ENCODE data around the gene SNX6. TPM values are rescaled to one million over a fixed set of nuclear protein-coding genes. Genes with fewer than 3 reads are reported as not detected.

SNX6 gene
- total RNA-seq, 1 experiment from 2014 or later: 73.4 TPM

DNA sequence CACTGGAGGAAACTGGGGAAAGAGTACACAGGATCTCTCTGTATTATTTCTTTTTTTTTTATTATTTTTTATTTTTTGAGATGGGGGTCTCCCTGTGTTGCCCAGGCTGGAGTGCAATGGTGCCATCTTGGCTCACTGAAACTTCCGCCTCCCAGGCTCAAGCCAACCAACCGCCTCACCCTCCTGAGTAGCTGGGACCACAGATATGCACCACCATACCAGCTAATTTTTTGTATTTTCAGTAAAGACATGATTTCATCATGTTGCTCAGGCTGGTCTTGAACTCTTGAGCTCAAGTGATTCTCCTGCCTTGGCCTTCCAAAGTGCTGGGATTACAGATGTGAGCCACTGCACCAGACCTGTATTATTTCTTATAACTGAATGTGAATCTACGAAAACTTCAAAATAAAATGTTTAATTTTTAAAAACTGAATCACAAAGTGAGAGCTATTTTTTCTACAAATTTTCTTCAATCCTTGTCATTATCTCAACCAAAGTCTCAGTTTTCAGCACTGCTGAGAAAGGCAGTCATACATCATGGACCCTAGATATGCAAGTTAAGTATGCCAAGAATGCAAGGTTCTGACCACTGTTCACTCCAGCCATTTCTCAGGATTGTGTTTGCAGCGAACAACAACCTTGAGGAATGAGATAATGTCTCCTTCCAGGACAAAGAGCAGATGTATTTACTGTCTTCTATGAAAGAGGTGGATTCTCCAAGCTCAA is 92.8 kb downstream of the SNX6 start:
- no peak for DNase-seq (ENCODE audit: low read depth, low spot score)
- H2AFZ ChIP-seq (ENCODE audit: low read depth, low read length, poor library complexity, severe bottlenecking): no peak overlapping the region
- no peak overlapping the region for H3K4me3 ChIP-seq (replicated peaks in 1 of 2; ENCODE audit: low read depth in 1 of 2, low read length in 2 of 2)
- H3K9me3 ChIP-seq (ENCODE audit: control insufficient read depth in 1 of 2, insufficient read depth in 1 of 2, low read depth in 1 of 2, low read length in 2 of 2): no peaks in the 10 kb centered on the region
- H4K20me1 ChIP-seq (ENCODE audit: insufficient read depth): no peaks in the 10 kb centered on the region
- ChIA-PET RAD21 (ENCODE audit: low non-redundant PET in 1 of 2, low total read pairs in 2 of 2, uncharacterized antibody in 2 of 2, unreplicated experiment in 2 of 2) (no interaction called here), CTCF (interaction anchor here (0.7 kb wide), 1 partner anchor 126 kb away, joined by 3 read pairs; no protein-coding TSS in a partner anchor), POLR2A (interaction anchor here (0.7 kb wide), 1 partner anchor 81 kb away, joined by 3 read pairs; no protein-coding TSS in a partner anchor)
- peaks cover 7 to 28% of the 10 kb centered on the region in 2 experiments; a peak in 3 of 4 replicates for H3K36me3 ChIP-seq (ENCODE audit: control insufficient read depth in 1 of 2, insufficient read depth in 2 of 2, low read length in 2 of 2)
- no peak overlapping the region for H3K27ac ChIP-seq (ENCODE audit: low read depth, low read length)
- no peaks in the 10 kb centered on the region for H3K9me2 ChIP-seq (ENCODE audit: insufficient read depth)
- H3K4me2 ChIP-seq (ENCODE audit: low read length): no peak overlapping the region
- H3K4me1 ChIP-seq (ENCODE audit: control insufficient read depth in 1 of 2, insufficient read depth in 2 of 2, low read length in 2 of 2): peaks cover 6 to 11% of the 10 kb centered on the region in 2 experiments; a peak in 3 of 4 replicates
- TF ChIP-seq TCF7L2 (IDR thresholded peaks at IDR 0.05; ENCODE audit: borderline replicate concordance, extremely low read depth, insufficient read depth, insufficient read length): no peak
- TF ChIP-seq ZFX (IDR thresholded peaks at IDR 0.05): no peak
- no peak for TF ChIP-seq EZH2 (IDR thresholded peaks at IDR 0.05)
- TF ChIP-seq, protein P1, sequence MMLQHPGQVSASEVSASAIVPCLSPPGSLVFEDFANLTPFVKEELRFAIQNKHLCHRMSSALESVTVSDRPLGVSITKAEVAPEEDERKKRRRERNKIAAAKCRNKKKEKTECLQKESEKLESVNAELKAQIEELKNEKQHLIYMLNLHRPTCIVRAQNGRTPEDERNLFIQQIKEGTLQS (IDR thresholded peaks at IDR 0.05): no peak
- no peak for TF ChIP-seq POLR2AphosphoS5 (IDR thresholded peaks at IDR 0.05; ENCODE audit: low read depth, low read length)
- TF ChIP-seq ELF1 (IDR thresholded peaks at IDR 0.05; ENCODE audit: borderline replicate concordance, low read depth): no peak
- TF ChIP-seq POLR2A (IDR thresholded peaks at IDR 0.05; ENCODE audit: borderline replicate concordance, extremely low read depth, insufficient read depth, insufficient read length): no peak
- TF ChIP-seq SP1 (IDR thresholded peaks at IDR 0.05; ENCODE audit: low read depth): no peak
- TF ChIP-seq CTCF (IDR thresholded peaks at IDR 0.05 in 2 of 3, conservative IDR thresholded peaks at IDR 0.05 in 1 of 3; ENCODE audit: borderline replicate concordance in 1 of 3, insufficient read depth in 1 of 3, low read depth in 2 of 3, low read length in 2 of 3): no peak
- no peak overlapping the region for H3K9ac ChIP-seq (ENCODE audit: low read length)
- peaks cover 27% of the 10 kb centered on the region for H3K79me2 ChIP-seq (ENCODE audit: insufficient read depth, low read length)
- BruUV-seq (replicated peaks): no TSS peak
- ATAC-seq: no peak
- intact Hi-C loops (cut with micrococcal nuclease): no loop called here
- H3K27me3 ChIP-seq (ENCODE audit: insufficient read depth, low read length): no peaks in the 10 kb centered on the region
